ENCODE results near the gene ADIPOR2. TPM values are rescaled to one million over a fixed set of nuclear protein-coding genes. Genes with fewer than 3 reads are reported as not detected.

The ADIPOR2 gene
- total RNA-seq, 1 donor from 2014 or later: 54.0 TPM

- Histone ChIP-seq H3K4me1 (no peaks in the 10 kb centered on the region), H3K27me3 (no peaks in the 10 kb centered on the region), H3K4me3 (no peak overlapping the region), H3K27ac (no peak overlapping the region), H3K9me3 (no peaks in the 10 kb centered on the region), H3K36me3 (no peaks in the 10 kb centered on the region)
- DNase-seq (ENCODE audit: extremely low spot score in 2 of 2): no peak
- no peak for TF ChIP-seq POLR2AphosphoS5 (IDR thresholded peaks at IDR 0.05; ENCODE audit: insufficient read depth in 1 of 2, low read depth in 1 of 2)
- TF ChIP-seq CTCF (IDR thresholded peaks at IDR 0.05): no peak
- no peak for TF ChIP-seq POLR2A (IDR thresholded peaks at IDR 0.05)
- intact Hi-C loops (cut with DNase I): no loop called here
Observed at GRCh38 chr12:1769809-1770494, 79.1 kb downstream of the ADIPOR2 start.

GRCh38 chr12:1773937-1774655 lies 83.2 kb downstream of the ADIPOR2 start:
- intact Hi-C loops (cut with DNase I): no loop called here
- H3K27me3 ChIP-seq: no peaks in the 10 kb centered on the region
- H3K4me3 ChIP-seq: no peak overlapping the region
- DNase-seq (ENCODE audit: extremely low spot score in 2 of 2): no peak
- H3K36me3 ChIP-seq: no peaks in the 10 kb centered on the region
- no peaks in the 10 kb centered on the region for H3K9me3 ChIP-seq
- H3K4me1 ChIP-seq: peaks cover 4% of the 10 kb centered on the region
- no peak for TF ChIP-seq POLR2A (IDR thresholded peaks at IDR 0.05)
- no peak overlapping the region for H3K27ac ChIP-seq

- H3K36me3 ChIP-seq: peaks cover 0 to 5% of the 10 kb centered on the region in 2 donors
- intact Hi-C loops (cut with DNase I): no loop called here
- H3K27ac ChIP-seq: no peak overlapping the region
- peaks cover 13% of the 10 kb centered on the region for H3K4me1 ChIP-seq
- no peak for DNase-seq (ENCODE audit: extremely low spot score in 2 of 2)
- no peaks in the 10 kb centered on the region for H3K9me3 ChIP-seq
- no peak overlapping the region for H3K4me3 ChIP-seq
- no peaks in the 10 kb centered on the region for H3K27me3 ChIP-seq
- TF ChIP-seq POLR2A (IDR thresholded peaks at IDR 0.05): no peak
- no peak for TF ChIP-seq CTCF (IDR thresholded peaks at IDR 0.05)
- no peak for TF ChIP-seq POLR2AphosphoS5 (IDR thresholded peaks at IDR 0.05; ENCODE audit: insufficient read depth in 1 of 2, low read depth in 1 of 2)
Observed at GRCh38 chr12:1776170-1776921, 85.5 kb downstream of the ADIPOR2 start.

- TF ChIP-seq POLR2AphosphoS5 (IDR thresholded peaks at IDR 0.05; ENCODE audit: insufficient read depth in 1 of 2, low read depth in 1 of 2) (no peak), CTCF (IDR thresholded peaks at IDR 0.05) (no peak), POLR2A (IDR thresholded peaks at IDR 0.05) (no peak)
- Histone ChIP-seq H3K27me3 (no peaks in the 10 kb centered on the region), H3K27ac (no peak overlapping the region), H3K4me1 (peaks cover 13% of the 10 kb centered on the region), H3K9me3 (no peaks in the 10 kb centered on the region), H3K36me3 (peaks cover 0 to 9% of the 10 kb centered on the region in 2 donors), H3K4me3 (no peak overlapping the region)
- no peak for DNase-seq (ENCODE audit: extremely low spot score in 2 of 2)
- intact Hi-C loops (cut with DNase I): no loop called here
Observed at GRCh38 chr12:1777798-1778197, 86.9 kb downstream of the ADIPOR2 start.

GRCh38 chr12:1778911-1779310 lies 88.0 kb downstream of the ADIPOR2 start:
- H3K36me3 ChIP-seq: peaks cover 0 to 9% of the 10 kb centered on the region in 2 donors
- peaks cover 13% of the 10 kb centered on the region for H3K4me1 ChIP-seq
- H3K27ac ChIP-seq: no peak overlapping the region
- intact Hi-C loops (cut with DNase I): no loop called here
- no peak overlapping the region for H3K4me3 ChIP-seq
- H3K9me3 ChIP-seq: no peaks in the 10 kb centered on the region
- DNase-seq (ENCODE audit: extremely low spot score in 2 of 2): no peak
- TF ChIP-seq POLR2AphosphoS5 (IDR thresholded peaks at IDR 0.05; ENCODE audit: insufficient read depth in 1 of 2, low read depth in 1 of 2): no peak
- TF ChIP-seq CTCF (IDR thresholded peaks at IDR 0.05): no peak
- no peak for TF ChIP-seq POLR2A (IDR thresholded peaks at IDR 0.05)
- H3K27me3 ChIP-seq: no peaks in the 10 kb centered on the region
